Left forelimb (tissue), 1 donor: ENCODE data around the gene ART4.

Experiments used
- DNase-seq: peaks from one replicate; pipeline ENCODE4 v3.0.0-alpha.2; 2018; ENCODE audit warnings: low spot score

The ART4 gene

DNA sequence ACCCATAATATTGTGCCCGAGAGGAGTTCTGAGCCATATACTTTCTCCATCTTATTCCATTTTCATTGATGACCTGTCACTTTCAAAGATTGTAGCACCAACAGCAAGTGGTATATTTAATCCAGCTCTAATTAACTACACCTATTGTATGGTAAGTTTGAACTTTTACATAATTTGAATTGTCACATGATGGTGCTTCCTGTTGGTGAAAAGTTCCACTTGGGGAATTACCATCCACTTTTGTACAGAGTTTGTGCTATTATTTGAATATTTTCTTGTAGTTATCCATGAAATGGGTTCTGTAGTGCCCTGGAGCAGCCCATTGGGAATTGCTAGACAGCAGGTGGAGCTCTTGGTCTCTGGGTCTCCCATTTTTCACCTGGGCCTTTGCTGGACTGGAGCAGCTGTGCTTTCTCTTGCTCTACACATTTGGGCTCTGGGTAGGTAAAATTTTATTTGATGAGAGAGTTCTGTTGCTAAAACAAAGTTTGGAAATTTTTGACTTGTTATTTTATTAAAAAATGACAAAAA, 32.3 kb downstream of the ART4 start:
- no peak for DNase-seq

GRCh38 chr12:14810167-14810952, 33.0 kb downstream of the ART4 start:
- DNase-seq: no peak

DNA sequence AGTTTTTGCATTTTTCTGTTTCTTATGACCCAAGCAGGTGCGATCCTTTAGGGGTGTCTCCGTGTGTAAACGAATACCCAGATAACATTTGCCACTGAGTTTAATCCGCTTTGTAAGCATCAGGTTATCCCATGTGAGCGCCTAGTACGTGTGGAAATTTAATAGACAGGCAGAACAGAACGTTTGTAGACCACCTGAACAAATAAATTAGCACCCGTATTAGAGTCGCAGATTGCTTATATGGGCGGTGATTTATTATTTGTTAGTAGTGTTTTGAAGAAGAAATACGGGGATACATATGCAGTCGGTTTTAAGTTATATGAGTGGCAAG, 39.5 kb downstream of the ART4 start:
- no peak for DNase-seq

DNA sequence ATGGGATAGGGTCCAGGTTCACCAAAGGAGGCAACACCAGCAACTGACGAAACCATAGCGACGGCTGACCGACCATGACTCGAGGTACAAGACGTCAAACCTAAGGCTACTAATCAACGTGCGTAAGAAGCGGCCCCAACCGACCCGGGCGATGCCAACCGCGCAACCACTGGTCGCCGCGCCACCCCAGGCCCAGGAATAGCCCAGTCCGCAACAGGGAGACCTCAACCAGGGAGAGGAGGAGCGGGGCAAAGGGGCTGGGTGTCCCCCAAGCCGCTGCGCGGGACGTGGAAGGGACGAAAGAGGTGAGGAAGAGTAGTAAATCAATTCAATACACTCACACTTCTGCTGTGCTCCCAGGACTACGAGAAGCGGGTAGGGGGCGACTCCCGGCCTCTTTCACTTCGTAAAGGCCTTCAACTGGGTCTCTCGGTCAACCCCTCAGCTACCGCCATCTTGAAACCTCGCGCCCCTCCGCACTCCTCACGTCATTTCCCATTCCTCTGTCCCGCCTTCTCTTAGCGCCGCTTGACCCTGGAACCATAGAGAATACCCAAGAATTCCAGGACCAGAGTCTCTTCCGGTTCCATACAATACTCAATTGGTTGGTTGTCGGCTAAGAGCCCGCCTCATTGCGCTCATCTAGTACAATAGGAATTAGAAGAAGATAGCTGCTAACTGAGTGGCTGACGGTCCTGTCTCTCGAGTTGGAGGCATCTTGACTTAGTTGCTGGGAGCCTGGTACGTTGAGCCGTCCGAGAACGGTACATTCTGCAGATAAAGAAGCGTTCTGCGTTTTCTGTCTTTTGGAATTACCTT, 40.1 kb downstream of the ART4 start, which contains the start of the genes C12orf60 and WBP11:
Gene C12orf60 (plus strand): TSS at position 660 of the 819 bp plus-strand sequence. CDS start 19,266 bp downstream, outside the sequence.
Gene WBP11 (minus strand): TSS at position 468 of the 819 bp plus-strand sequence. CDS start 2,095 bp downstream, outside the sequence.
- DNase-seq: peak; percentile 90

DNA sequence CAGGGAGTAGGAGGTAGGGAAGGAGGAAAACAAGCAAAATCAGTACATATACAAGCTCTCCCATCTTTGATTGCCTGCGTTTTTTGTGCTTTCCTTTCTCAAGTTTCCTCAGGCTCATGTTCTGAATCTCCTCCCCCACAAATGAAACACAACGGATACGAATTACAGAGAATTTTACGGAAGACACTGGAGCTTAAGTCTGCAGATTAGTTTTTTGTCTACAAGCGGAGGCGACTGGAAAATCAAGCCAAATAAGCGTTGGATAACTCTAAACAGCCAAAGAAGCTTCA, 40.7 kb downstream of the ART4 start:
- DNase-seq: no peak

DNA sequence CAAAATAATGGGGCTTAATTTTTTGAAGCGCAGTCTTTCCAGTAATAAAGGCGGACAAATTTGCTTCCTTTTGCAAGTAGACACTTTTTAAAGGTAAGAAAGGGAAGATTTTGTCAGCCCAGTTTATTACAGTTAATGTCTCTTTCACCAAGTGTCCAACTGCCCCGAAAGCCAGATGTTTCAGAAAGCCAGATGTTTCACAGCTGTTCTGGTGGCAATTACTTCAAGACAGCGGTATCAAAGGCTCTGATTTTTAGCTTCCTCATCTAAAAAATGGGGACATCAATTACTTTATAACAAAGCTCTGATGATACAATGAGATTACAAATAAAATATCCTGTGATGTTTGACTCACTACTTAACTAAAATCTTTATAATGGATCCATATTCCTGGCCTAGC, 41.1 kb downstream of the ART4 start:
- no peak for DNase-seq

GRCh38 chr12:14795028-14795448, 48.3 kb downstream of the ART4 start:
- no peak for DNase-seq

- DNase-seq: no peak
Measured at GRCh38 chr12:14785568-14785967, 57.8 kb downstream of the ART4 start.

DNA sequence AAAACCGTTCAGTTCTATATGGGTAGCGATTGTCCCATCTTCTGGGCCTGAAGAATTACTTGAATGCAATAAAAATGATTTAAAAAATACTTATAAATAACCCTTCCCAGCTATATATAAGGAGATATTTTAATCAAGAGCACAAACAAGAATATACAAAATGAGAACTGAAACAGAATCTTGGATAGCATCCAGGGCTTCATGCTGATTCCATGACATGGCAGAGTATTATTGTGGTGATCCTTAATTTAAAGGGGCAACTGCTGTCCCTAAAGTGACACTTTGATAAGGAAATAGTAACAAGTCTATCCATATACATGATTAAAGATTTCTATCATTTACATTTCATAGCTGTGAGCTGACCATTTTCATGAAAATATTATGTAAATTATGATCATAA, 58.9 kb downstream of the ART4 start:
- DNase-seq: no peak

GRCh38 chr12:14782756-14783155, 60.6 kb downstream of the ART4 start:
- DNase-seq: no peak

- no peak for DNase-seq
Measured at GRCh38 chr12:14781563-14781962, 61.8 kb downstream of the ART4 start.

GRCh38 chr12:14780859-14781258, 62.5 kb downstream of the ART4 start:
- no peak for DNase-seq

DNA sequence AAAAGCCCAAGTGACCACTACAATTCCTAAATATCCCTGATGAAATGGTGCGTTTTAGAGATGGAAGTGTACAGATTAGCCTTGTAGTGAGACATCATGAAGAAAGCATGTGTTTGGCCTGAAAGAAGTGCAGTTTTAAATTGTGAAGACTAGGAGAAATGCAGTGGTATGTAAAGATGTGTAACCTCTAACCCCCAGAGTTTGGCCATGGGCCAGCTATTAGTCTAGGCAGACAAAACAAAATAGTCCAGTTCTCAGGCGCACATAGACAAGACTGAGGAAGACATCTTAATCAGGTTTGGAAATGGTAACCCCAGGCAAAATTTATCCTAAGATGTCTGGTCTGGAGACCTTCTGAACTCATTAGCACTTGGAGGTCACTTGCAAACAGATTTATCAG, 63.5 kb downstream of the ART4 start:
- DNase-seq: no peak

DNA sequence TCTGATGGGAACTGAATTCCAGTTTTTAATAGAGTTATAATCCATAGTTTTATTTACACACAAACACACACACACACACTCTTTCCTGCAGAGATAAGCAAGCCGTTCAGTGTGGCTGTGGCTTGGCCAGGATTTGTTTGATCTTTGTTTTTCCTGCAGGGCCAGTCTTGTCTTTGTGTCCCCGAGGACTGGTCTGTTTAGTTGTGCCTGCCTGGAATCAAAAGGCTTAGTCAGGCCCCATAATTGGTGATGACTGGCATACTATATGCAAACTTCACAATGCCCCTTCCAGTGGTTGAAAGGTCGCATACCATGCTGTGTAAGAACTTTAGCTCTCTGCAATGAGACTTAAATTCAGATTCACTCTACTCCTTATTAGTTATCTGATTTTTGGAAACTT, 66.1 kb downstream of the ART4 start:
- no peak for DNase-seq

DNA sequence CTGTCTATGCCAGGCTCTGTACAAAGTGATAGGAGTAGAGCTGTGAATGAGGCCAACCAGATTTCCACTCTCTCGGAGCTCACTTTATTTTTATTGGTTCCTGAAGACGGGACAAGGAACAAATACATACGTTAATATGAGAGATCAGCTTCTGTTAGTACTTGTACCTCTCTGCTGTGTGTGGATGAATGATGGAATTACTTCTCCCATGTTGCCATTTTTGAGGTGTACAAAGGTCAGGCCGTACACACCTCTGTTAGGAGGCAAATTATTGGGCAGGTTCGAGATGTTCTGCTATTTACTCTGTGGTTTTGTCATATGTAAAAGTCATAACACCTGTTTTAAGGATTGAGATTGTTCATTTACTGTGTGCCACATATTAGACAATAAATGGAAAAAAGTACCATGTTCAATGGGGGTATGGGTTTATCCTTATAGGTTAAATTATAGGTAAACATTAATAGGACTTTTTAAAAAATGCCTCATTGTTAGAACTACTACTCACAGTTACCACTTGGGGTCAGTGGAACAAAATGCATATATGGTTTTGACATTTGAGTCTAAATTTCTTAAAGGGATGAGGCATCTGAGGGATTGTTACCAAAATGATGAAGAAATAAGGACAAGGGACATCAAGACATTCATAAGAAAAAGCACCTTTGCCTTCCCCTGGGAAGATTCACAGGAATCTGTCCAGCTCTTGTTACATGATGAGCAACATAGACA, 66.9 kb downstream of the ART4 start:
- DNase-seq: no peak

DNA sequence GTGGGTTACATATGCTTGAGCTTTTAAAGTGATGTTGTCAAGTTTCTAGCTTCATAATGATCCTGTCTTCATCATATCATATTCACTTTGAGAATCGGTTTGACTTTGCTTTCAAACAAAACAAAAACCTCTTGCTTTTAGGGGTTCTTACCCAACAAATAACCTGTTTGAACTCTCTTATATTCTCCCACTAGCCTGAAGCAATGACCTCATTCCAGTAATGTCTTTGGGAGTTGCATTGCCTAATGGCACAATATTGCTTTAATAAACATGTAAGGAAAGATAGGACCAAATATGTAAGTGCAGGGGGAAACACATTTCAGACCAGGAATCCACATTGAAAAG, 67.7 kb downstream of the ART4 start:
- no peak for DNase-seq
